NCI-H748 treated with DMSO at 0.1 percent for 48 hours (cell line): ENCODE measurements around the gene OPTC.

Experiments used
- DNase-seq: peaks from one replicate; lab custom pipeline; 2025; lab: John Stamatoyannopoulos, UW

Gene OPTC

DNA sequence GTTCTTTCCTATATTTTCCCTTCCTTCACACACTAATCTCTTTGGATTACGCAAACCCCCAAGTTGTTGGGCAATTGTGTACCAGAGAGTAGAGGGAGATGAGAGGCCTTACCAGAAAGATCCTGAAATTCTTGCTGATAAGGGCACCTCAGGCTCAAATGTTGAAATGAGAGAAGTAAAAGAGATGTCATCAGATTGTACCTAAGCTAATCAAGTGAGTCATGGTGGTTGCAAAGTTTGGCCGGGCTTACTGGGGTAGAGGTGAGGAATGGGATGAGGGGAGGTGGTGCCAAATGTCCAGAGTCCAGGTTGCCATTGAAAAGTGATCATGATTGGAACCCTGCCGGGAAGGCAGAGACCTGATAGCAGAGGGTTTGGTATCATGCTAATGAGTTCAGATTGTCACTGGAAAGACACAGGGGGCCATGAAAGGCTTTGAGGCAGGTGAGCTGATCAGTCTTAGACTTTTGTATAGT lies 43.1 kb downstream of the OPTC start:
- DNase-seq, result no peak

DNA sequence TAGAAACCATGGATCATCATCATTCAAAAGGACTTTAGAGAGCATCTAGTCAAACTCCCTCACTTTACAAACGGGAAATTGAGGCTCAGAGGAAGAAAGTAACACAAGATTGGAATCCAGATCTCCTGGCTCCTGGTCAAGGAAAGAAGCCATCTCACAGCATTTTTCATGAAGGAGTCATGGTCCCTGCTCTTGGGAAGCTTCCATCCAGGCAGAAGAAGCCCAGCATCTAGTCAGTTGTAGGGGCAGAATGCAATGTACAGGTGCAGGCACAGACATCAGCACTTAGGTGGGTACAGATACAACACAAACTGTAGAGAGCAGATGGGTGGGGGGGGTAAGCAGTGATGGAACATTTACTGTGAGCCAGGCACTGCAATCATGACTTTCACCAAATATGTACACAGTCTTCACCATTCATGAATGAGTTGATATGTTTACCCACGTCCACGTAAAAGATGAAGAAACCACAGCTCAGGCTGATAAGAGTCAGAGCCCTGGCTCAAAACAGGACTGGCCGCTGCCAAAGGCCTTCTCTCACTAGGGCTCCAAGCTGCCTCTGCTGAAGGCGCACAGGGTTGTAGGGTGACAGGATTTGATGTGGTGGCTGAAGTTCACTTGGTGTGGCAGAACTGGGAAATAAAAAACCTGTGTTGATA lies 44.0 kb downstream of the OPTC start:
- no peak for DNase-seq

DNA sequence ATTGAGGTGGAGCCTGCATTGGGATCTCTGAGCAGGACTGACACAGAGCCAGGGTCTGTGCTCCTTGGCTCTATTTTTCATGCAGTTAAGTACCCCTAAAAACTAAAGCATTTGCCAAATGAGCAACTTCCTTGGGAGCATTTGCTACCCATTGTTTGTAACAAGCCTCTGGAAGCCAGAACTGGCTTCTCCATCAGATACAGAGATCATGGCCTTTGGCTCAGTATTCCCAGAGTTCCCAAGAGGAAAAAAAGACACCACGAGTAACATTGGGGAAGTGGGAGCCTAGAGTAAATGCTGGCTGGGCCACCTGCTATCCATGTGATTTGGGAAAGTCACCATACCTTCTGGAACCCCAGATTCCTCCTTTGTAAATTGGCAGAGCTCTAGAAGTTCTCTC lies 44.8 kb downstream of the OPTC start:
- DNase-seq, result no peak

DNA sequence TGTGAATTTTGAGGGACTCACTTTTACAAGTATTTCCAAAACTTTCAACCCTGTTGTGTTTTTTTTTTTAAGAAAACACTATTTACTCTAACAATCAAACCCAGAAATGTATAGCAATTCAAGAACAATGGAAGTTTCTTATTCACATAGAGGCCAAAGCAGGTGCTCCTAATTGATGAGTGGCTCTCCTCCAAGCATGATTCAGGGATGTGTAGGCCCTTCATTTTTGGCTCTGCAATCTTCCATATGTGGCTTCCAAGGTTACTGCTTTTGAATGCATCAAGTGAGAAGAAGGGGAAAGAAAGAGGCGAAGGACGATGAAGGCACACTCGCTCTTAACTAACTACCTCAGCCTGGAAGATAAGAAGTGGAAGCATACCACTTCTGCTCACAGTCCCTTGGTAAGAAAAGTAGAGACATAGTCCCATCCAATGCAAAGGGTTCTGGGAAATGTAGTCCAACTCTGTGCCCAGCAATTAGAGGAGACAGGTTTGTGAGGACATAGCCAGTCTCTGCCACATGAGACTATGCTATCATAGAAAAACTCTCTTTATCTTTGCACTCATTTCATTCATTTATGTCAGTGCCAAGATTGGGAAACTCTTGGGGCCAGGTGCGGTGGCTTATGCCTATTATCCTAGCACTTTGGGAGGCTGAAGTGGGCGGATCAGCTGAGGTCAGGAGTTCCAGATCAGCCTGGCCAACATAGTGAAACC lies 46.0 kb downstream of the OPTC start:
- DNase-seq, result no peak

DNA sequence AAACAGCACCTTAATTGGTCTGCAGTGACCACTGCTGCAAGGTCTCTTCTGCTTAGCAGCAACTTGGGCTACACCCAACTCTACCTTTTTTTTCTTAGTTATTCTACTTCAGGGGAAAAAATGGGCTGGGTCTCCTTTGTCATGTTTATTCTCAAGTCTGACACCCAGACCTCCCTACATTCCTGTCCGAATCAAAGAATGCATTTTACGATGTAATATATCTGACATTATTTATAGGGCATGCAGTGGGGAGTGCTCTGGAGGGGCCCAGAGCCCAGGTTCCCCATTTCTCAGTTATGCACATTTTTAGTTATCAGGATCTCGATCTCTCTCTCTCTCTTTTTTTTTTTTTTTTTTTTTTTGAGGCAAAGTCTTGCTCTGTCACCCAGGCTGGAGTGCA lies 50.5 kb downstream of the OPTC start:
- no peak for DNase-seq

DNA sequence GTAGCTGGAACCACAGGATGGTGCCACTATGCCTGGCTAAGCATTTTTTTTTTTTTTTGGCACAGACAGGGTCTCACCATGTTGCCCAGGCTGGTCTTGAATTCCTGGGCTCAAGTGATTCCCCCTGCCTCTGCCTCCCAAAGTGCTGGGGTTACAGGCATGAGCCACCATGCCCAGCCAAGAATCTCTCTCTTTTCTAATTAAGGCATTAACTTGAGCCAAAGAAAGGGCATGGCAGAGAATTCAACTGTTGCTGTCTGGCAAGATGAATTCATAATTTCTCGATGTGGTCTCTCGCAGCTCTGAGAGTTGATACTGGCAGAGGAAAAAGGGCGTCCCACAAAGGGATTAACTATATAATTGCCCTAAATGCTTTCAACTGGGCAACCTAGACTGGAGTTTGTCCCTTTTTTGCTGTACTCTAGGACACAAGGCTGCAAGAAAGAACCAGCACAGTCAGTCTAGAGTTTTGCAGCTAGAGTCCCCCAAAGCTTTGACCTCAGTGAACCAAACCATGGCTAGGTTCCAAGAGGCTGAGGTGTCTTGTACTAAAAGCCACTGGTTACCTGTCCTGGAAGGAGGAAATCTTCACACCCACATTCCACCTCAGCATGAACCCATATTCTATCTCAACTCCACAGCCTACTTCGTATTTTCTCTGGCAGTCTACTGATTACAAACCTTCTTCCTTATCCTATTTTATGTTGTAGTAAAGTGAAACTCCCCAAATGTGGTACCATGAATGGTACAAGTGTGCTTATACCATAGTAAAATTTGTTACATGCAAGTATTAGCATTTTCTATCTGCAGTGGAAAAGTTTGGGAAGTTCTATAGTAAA lies 51.2 kb downstream of the OPTC start:
- DNase-seq, result no peak

DNA sequence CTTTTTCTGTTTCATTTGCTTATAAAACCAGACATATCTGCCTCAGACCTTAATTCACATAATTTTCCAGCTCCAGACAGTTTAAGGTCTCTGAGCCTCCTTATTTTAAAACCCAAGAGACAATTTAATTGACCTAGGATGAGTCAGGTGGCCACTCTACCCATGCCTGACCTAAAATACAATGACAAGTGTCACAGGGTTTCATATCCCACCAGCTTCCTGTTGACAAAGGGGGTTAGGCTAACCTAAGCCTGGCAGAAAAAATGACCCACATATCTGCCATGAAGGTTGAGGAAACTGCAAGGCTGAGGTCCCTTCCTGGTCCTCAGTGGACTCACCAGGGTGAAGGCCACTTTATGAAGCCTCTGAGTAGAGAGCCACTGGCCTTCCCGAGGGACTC lies 52.3 kb downstream of the OPTC start:
- no peak for DNase-seq

DNA sequence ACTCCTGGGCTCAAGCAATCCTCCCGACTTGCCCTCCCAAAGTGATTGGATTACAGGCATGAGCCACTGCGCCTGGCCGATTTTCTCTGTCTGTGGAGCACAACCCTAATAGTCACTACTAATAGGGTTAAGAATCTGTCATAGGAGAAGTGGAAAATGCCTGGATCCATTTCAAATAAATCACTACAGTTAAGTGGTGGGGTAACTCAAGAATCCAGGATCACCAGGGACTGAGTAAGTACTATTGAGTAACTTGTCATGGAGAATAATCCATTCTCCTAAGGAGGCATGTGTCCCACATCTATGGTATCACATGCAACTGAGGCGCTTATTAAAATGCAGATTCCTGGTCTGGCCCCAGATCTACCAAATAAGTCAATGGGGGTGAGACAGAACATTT lies 53.2 kb downstream of the OPTC start:
- no peak for DNase-seq

DNA sequence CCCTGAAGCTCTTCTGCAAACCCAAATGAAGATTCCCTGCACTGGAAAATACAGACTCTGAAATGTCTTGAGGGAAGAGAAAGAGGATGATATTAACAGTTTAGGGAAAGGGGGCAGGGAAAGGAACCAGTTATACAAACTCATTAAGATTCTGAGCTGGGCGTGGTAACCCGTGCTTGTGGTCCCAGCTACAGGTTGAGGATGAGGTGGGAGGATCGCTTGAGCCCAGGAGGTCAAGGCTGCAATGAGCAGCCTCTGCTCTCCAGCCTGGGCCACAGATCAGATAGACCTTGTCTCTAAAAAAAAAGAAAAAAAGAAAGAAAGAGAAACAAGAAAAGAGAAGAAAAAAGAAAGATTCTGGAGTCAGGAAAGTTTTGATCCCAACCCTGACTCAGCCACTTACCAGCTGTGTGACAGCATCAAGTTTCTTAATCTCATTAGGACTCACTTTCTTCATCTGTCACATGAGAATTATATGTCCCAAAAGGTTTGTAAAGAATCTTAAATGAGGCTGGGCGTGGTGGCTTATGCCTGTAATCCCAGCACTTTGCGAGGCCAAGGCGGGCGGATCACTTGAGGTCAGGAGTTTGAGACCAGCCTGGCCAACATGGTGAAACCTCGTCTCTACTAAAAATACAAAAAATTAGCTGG lies 53.9 kb downstream of the OPTC start:
- no peak for DNase-seq

DNA sequence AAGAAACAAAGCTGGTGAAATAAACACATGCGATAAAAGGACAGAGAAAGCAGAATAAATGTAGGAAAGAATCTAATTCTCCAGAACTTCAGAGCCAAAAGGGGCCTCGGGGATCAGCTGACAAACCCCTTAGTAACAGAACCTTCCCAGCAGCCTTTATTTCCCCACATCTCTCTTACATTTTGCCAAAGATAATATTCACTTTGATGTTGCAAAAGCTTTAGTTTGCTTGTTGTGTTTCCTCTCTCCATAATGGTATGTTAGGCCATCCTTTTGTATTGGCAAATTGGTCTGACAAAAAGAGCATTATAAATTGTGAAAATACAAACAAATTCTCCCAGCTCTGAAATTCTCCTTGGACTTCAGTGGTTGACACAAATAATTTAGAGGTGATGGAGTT lies 54.9 kb downstream of the OPTC start:
- DNase-seq, result no peak

DNA sequence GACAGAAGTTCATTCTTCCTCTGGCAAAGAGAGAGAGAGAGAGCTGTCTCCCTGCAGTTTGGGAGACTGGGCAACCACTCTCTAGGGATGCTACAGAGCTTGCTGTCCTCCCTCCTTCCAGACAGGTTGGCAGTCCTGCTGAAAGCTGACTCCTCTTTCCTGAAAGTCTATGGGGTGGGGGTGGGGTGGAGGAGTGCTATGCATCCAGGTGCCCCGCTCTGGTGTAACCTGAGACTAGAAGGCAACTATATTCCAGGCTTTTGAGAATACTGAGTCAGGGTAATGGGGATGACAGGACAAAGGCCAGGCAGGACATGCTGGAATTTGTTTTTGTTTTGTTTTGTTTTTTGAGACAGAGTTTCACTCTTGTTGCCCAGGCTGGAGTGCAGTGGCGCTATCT lies 55.4 kb downstream of the OPTC start:
- DNase-seq, result no peak

DNA sequence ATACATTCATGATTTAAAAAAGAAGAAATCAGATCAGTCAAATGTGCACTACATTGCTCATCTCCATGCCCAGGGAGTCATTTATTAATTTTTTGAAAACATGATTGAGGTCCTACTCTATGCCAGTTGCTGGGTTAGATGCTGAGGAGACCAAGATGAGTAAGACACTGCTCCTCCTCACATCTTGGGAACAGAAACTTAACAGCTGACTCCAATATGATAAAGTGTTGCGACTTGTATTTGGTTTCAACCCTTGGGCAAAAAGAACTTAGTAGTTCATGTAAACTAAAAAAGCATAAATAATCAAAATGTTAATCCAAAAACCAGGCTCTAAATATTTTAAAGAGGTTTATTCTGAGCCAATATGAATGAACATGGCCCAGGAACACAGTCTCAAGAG lies 56.9 kb downstream of the OPTC start:
- DNase-seq, result no peak

DNA sequence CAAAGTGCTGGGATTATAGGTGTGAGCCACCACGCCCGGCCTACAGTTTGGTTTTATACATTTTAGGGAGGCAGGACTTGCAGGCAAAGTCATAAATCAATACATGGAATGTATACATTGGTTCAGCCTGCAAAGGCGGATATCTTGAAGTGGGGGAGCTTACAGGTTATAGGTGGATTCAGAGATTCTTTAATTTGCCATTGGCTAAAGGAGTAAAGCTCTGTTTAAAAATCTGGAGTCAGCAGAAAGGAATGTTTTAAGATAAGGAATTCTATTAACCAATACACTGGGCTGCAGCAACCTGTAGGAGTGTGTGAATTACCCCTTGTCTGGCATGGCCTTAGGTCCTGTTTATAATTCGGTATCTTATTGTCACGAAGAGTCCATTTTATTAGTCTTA lies 57.6 kb downstream of the OPTC start:
- DNase-seq, result no peak

DNA sequence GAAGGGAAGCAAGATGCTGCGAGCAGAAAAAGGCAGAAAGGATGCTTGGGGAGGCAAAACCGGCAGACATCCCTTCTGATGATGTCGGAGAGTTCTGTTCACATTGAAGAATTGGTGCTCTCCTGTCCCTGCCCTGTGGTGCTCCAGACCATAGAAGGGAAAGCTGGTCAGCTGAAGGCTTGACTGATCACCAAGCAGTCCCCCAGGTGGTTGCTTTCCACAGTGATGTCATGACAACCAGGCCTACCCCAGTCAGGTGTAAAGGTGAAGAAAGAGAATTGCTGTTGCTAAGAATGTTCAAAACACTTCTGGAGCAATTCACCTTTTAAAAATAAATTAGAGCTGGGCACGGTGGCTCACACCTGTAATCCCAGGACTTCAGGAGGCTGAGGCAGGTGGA lies 59.5 kb downstream of the OPTC start:
- no peak for DNase-seq

DNA sequence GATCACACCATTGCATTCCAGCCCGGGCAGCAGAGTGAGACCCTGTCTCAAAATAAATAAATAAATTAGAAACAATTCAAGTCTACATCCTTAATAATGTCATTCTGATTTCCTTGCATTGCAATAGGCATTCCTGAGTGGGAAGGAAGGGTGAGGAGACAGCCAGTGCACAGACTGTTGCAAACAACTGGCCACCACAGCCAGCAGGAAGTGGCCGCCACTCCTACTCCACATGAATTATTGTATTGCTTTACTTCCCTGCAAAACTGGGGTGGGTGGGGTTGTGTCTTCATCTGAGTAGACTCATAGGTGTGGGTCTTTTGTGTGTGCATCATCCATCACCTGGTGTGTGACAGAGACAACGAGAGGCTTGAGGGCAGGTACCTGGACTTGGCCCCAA lies 60.1 kb downstream of the OPTC start:
- DNase-seq, result no peak

DNA sequence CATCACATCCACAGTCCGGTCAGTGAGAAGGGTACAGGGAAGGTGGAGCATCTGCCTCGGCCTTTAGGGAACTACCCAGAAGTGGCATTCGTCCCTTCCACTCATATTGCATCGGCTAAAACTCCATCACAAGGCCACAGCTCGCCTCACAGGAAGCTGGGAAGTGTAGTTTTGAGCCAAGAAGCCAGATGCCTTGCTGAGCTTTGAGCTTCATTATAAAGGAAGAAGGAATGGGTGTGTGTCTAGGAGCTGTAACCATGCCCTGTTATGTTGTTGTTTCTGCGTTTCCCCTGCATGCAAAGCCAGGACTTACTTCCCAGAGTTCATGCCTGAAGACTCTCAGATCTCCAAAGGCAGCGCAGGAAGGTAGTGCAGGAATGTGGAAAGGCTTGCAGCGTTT lies 61.1 kb downstream of the OPTC start:
- no peak for DNase-seq

DNA sequence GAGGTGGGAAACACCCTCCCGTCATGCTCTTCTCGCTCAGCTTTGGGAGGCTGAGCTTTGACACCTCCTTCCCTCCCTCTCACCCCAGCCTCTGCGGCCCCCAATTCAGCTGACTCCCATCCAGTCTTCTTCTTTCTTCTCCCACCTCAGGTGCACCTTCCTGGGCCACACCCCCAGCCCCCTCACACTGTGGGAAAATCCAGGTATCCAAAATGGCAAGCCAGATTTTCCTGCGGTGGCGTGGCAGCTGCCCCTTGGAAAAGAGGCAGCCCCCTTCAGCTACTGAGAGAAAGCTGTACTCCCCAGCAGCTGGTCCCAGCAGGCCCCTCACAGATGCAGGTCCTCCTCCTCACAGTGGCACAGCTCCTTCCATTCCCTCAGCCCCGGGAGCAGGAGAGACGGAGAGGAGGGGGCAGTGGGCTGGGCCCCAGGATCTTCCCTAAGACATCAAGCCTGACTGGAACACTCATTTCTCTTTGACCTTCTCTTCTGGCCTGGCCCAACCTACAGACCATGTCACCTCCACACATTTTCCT lies 61.6 kb downstream of the OPTC start:
- DNase-seq, result no peak

DNA sequence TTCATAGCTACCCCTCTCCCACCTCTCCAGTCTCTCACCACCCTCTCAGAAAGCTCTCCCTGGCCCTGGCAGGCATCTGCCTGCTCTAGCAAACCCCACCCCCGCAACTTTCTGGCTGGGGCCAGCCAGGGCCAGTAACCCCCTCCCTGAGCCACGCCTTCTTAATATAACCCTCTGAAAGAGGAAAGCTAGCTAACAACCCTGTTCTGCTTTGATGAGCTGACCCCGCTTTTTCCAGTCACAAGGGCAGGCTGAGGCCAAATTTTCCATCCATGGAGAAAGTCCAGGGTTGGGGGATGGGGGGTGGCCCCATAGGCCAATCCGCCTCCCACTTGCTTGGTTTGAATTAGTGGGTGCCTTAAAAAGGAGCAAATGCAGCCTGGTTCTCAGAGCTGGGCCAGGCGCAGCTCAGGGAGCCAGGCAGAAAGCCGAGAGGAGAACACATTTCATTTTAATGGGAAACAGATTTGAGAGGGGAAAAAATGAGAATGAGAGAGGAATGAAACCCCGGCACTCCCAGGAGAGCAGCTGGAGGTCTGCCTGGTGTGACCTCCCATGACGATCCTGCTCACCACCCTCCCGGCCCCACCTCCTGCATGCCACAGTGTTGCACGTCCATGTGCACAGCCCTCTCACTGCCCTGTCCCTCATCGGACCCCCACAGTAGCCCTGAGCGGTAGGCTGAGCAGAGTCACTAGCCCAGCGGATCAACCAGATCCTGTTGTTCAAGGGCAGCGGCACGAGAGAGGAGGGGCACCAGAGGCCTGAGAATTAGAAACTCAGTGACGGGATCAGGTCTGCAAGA lies 62.3 kb downstream of the OPTC start:
- no peak for DNase-seq

DNA sequence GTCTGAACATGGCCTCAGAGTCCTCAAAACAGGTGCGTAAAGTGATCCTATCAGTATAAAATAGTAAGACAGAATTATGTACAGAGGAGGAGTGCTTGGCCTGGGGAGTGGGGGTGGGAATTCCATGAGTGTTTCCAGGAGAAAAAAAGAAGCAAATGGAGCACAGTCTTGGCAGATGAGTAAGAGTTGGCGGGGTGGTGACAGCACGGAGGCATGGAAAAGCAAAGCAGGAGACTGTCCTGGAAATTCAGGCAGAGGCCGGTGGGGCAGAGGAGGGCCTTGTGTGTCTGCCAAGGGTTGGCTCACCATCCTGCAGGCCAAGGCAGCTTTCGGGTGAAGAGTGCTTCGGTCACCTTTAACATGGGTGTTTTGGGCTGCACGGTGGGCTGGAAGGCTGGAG lies 63.4 kb downstream of the OPTC start:
- DNase-seq, result no peak

DNA sequence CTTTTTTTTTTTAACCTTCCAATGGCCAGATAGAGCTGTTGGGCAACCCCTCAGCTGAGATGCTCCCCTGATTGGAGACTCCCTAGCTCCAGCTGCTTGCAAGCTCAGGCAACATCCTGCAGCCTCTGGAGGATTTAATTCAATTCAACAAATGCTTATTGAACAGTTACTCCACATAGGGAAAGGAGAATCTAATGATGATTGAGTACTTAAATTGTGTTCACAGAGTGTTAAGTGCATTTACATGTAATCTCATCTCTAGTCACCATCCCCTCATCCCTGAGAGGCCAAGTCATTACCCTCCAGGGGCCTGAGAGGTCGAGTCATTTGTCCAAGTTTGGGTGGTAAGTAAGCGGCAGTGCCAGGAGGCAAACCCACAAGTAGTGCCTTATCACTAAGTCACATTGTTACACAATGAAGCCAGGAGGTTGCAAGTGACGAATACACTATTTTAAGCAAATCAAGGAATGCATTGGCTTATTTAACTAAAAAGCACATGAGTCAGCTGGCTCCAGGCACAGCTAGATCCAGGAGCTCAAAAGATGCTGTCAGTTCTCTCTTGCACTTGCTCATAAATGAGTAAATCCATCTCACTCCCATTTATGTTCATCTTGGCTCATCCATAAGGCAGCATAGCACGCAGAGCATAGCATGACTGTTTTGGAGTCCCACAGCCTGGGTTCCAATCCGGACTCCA lies 64.3 kb downstream of the OPTC start:
- no peak for DNase-seq
